ENCODE measurements around the gene COG5. TPM values are rescaled to one million over a fixed set of nuclear protein-coding genes. Genes with fewer than 3 reads are reported as not detected.

COG5 gene
- total and polyA plus RNA-seq, 9 of the 15 experiments (the other 6 are each of a cell fraction or from before 2014, with no cell fraction given): 15.3 to 75.1 (median 56.4) TPM

GRCh38 chr7:107322015-107322414 lies 241.7 kb downstream of the COG5 start (continued):
- TF ChIP-seq AFF1 (IDR thresholded peaks at IDR 0.05; ENCODE audit: low read depth in 1 of 2, partially characterized antibody in 2 of 2) (peak in 1 of 2 experiments; percentile 57), SRSF3 (IDR thresholded peaks at IDR 0.05; ENCODE audit: insufficient read depth, low read length) (no peak), GATA2 (CRISPR knock-in tag; IDR thresholded peaks at IDR 0.05) (0 out of 2 replicates have a peak, but pooled peaks have one; percentile 40), ZNF175 (CRISPR knock-in tag; IDR thresholded peaks at IDR 0.05; ENCODE audit: low read depth) (no peak), ZNF134 (CRISPR knock-in tag; conservative IDR thresholded peaks at IDR 0.05) (no peak), XRCC3 (IDR thresholded peaks at IDR 0.05) (no peak), HDAC1 (IDR thresholded peaks at IDR 0.05) (peak in 1 of 2 experiments; percentile 79; a peak in 2 of 4 replicates), TRIM24 (IDR thresholded peaks at IDR 0.05) (peak; percentile 65 to 75; a peak in 3 of 4 replicates), ZC3H11A (IDR thresholded peaks at IDR 0.05; ENCODE audit: low read depth, low read length) (no peak), FOXP1 (CRISPR knock-in tag; IDR thresholded peaks at IDR 0.05) (no peak), BHLHE40 (IDR thresholded peaks at IDR 0.05; ENCODE audit: low read length) (peak; percentile 93), ZBTB33 (CRISPR knock-in tag; IDR thresholded peaks at IDR 0.05) (no peak), NR2C1 (IDR thresholded peaks at IDR 0.05) (no peak), NR2C1 (tag; IDR thresholded peaks at IDR 0.05) (no peak; the same call in 1 of the 2 replicates), CGGBP1 (CRISPR knock-in tag; IDR thresholded peaks at IDR 0.05) (no peak), E4F1 (CRISPR knock-in tag; IDR thresholded peaks at IDR 0.05; ENCODE audit: borderline replicate concordance) (no peak), HMG20A (CRISPR knock-in tag; conservative IDR thresholded peaks at IDR 0.05) (no peak), EWSR1 (IDR thresholded peaks at IDR 0.05; ENCODE audit: borderline replicate concordance, low read depth, partially characterized antibody) (no peak), NONO (IDR thresholded peaks at IDR 0.05; ENCODE audit: low read depth in 2 of 2, low read length in 1 of 2) (no peak), USF2 (CRISPR knock-in tag; IDR thresholded peaks at IDR 0.05) (no peak), KHSRP (IDR thresholded peaks at IDR 0.05) (no peak)
